ENCODE results near the gene SNX11. TPM values are rescaled to one million over a fixed set of nuclear protein-coding genes. Genes with fewer than 3 reads are reported as not detected.

The SNX11 gene
- total and polyA plus RNA-seq, 8 donors, result 5.4 to 13.6 (median 7.9) TPM

DNA sequence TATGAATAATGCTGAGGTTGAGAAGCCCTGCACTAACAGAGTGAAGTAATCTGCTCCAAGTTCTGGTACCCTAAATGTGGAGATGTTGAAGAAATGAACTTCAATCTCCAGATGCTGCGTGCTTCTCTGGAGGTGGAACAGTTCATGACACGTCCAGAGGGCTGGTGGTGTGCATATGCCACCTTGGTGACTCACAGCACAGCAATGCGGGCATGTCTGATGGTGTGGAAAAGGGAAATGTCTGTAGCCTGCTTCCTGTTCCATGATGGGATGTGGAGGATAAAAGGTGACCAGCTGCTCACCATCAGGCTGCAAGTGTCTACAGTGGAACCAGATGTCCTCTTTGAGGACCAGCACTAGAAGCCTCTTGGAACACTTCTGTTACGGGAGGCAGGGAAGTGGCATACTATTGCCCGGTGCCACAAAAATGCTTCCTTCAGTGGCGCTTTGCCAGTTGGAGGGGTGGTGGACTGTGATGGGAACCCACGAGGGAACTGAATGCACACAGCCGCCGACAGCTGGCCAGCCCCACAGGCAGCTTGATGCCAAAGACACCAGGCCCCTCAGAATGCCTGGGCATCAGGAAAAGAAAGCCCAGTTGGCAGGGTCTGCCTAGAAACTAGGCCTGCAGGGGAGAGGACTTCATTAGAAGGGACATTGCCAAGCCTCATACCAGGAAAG is 19.9 kb downstream of the SNX11 start:
- intact Hi-C loops (cut with DNase I), result no loop called here

DNA sequence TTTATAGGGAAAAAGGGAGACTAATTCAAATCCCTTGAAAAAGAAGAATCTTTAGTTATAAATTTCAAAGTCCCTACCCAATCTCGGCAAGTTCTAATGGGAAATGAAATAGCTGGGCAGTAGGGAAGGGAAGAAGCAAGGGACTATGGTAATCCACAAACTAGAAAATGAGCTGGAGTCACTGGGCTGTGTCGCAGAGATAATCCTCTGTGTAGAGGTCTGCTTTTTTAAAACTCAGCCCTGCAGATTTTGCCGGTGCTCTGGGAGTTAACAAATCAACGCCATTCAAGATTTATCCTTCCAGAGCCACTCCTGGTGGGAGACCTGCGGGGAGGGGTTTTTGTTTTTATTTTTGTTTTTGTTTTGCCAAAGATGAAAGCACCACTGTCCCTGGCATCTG is 20.8 kb downstream of the SNX11 start:
- Histone ChIP-seq H3K4me1 (no peaks in the 10 kb centered on the region), H3K27ac (no peak overlapping the region), H3K36me3 (no peaks in the 10 kb centered on the region), H3K27me3 (no peaks in the 10 kb centered on the region), H3K9me3 (no peaks in the 10 kb centered on the region), H3K4me3 (no peak overlapping the region)
- no peak for FAIRE-seq
- 33 to 46% methylated on average over 5 of the region's 5 CpGs for WGBS, 2 donors
- no peak for ATAC-seq
- intact Hi-C loops (cut with DNase I), result no loop called here
- DNase-seq, result no peak
- TF ChIP-seq CTCF (IDR thresholded peaks at IDR 0.05), result no peak

More for the DNA sequence above, 19.9 kb downstream of the SNX11 start:
- H3K9me3 ChIP-seq, result no peaks in the 10 kb centered on the region
- WGBS, 2 donors, result 69 to 75% methylated on average over 9 of the region's 9 CpGs
- FAIRE-seq, result no peak
- TF ChIP-seq CTCF (IDR thresholded peaks at IDR 0.05), result no peak
- H3K4me3 ChIP-seq, result no peak overlapping the region
- H3K27ac ChIP-seq, result no peak overlapping the region
- H3K36me3 ChIP-seq, result peaks cover 0 to 7% (median 0%) of the 10 kb centered on the region in 3 donors
- no peaks in the 10 kb centered on the region for H3K4me1 ChIP-seq
- no peak for DNase-seq
- ATAC-seq, result peak in 3 of 4 donors; percentile 44 to 71 (median 54)
- H3K27me3 ChIP-seq, result no peaks in the 10 kb centered on the region

DNA sequence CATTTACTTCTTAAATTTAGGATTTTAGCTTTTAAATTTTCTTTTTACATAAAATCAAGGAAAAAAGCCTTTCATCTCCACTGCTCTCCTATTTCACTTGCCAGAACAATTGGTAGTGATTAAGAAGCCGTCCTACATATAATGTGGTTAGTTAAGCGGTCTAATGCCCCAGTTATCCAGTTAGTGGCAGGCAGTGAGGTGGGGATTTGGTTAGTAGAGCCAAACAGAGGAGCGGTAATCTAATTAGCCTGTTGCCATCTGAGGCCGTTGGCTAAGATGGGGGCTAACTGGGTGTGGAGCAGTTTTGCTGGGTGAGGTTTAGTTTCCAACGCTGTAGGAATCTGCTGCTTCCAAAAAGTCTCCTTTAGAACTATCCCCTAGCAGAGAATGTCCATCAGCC is 22.4 kb downstream of the SNX11 start:
- FAIRE-seq (no peak), ATAC-seq (no peak), DNase-seq (no peak)
- Histone ChIP-seq H3K9me3 (no peaks in the 10 kb centered on the region), H3K36me3 (no peaks in the 10 kb centered on the region), H3K27me3 (no peaks in the 10 kb centered on the region), H3K4me1 (no peaks in the 10 kb centered on the region), H3K27ac (no peak overlapping the region), H3K4me3 (no peak overlapping the region)
- 57 to 71% methylated on average over 5 of the region's 5 CpGs for WGBS, 2 donors
- intact Hi-C loops (cut with DNase I), result loop anchor here in 2 of 3 donors (5.0 to 10.0 kb wide), 3 partner anchors 48 to 103 kb away; no protein-coding TSS in a partner anchor
- no peak for TF ChIP-seq CTCF (IDR thresholded peaks at IDR 0.05)

DNA sequence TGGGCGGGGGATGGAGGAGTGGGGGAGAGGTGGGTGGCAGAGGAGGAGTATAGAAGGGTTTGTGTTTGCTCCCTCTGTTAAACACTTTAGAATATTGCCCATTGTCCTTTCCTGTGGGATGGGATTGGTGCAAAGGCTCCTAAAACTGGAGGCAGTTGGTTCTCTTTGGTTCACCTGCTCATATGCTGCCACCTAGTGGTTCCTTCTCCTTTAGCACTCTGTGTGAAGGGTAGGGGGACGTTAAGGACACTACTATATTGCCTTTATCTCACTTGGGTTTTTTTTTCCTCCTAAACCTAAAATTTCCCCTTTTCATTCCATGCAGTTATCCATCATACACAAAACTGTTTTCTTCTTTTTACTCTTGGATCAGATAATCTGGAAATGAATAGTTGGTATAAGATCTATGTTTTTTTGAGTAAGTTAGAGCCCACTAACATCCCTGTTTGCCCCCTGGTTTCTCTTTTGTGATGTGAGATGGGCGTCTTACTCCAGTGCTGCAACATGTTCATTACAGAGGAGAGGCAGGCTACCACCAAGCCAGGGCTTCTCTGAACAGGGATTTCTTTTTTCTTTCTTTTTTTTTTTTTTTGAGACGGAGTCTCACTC is 23.8 kb downstream of the SNX11 start:
- ATAC-seq (peak; percentile 72 to 96 (median 91)), FAIRE-seq (peak; percentile 47), DNase-seq (peak in 3 of 6 donors; percentile 37 to 62 (median 53))
- H3K9me3 ChIP-seq, result no peaks in the 10 kb centered on the region
- H3K36me3 ChIP-seq, result no peaks in the 10 kb centered on the region
- TF ChIP-seq CTCF (IDR thresholded peaks at IDR 0.05), result peak; percentile 54 to 87 (median 74)
- no peaks in the 10 kb centered on the region for H3K27me3 ChIP-seq
- H3K4me3 ChIP-seq, result no peak overlapping the region
- no peak overlapping the region for H3K27ac ChIP-seq
- intact Hi-C loops (cut with DNase I), result loop anchor here in 2 of 3 donors (5.0 to 10.0 kb wide), 3 partner anchors 49 to 104 kb away; no protein-coding TSS in a partner anchor
- no peaks in the 10 kb centered on the region for H3K4me1 ChIP-seq
- 32 to 37% methylated on average over 4 of the region's 4 CpGs for WGBS, 2 donors

GRCh38 chr17:48132385-48132784 is 24.8 kb downstream of the SNX11 start:
- no peaks in the 10 kb centered on the region for H3K9me3 ChIP-seq
- H3K36me3 ChIP-seq, result no peaks in the 10 kb centered on the region
- H3K27ac ChIP-seq, result no peak overlapping the region
- no peaks in the 10 kb centered on the region for H3K27me3 ChIP-seq
- no peaks in the 10 kb centered on the region for H3K4me1 ChIP-seq
- no peak overlapping the region for H3K4me3 ChIP-seq
- ATAC-seq (peak in 1 of 4 donors; percentile 47), DNase-seq (no peak), FAIRE-seq (no peak)
- 62 to 73% methylated on average over 5 of the region's 5 CpGs for WGBS, 2 donors
- intact Hi-C loops (cut with DNase I), result loop anchor here in 2 of 3 donors (5.0 to 10.0 kb wide), 3 partner anchors 50 to 105 kb away; no protein-coding TSS in a partner anchor
- TF ChIP-seq CTCF (IDR thresholded peaks at IDR 0.05), result no peak

All from pancreas (tissue), 10 donors.